ENCODE results near the gene PLXNA4. TPM values are rescaled to one million over a fixed set of nuclear protein-coding genes. Genes with fewer than 3 reads are reported as not detected.

Gene PLXNA4
- total and polyA plus RNA-seq, 11 donors, result 1.8 to 22.1 (median 10.5) TPM

- TF ChIP-seq CTCF (IDR thresholded peaks at IDR 0.05) (no peak), POLR2A (IDR thresholded peaks at IDR 0.05) (no peak)
- intact Hi-C loops (cut with DNase I), result loop anchor here in 2 of 10 donors (10.0 kb wide), 1 partner anchor 85 kb away; no protein-coding TSS in a partner anchor
- peaks cover 0 to 47% (median 20%) of the 10 kb centered on the region in 12 donors for H3K4me1 ChIP-seq
- no peak overlapping the region for H3K27ac ChIP-seq
- H3K27me3 ChIP-seq, result no peaks in the 10 kb centered on the region
- no peaks in the 10 kb centered on the region for H3K9me3 ChIP-seq
- no peak for DNase-seq
- H3K36me3 ChIP-seq, result no peaks in the 10 kb centered on the region
- 81 to 88% (median 84%) methylated on average over 6 of the region's 6 CpGs for WGBS, 4 donors
- H3K4me3 ChIP-seq, result no peak overlapping the region
- ATAC-seq, result no peak
Measured at GRCh38 chr7:132489776-132490237, 86.5 kb downstream of the PLXNA4 start.

GRCh38 chr7:132488634-132489302, 87.5 kb downstream of the PLXNA4 start:
- intact Hi-C loops (cut with DNase I), result loop anchor here in 2 of 10 donors (10.0 kb wide), 1 partner anchor 84 kb away; no protein-coding TSS in a partner anchor

GRCh38 chr7:132486274-132486610, 90.0 kb downstream of the PLXNA4 start:
- Histone ChIP-seq H3K27ac (peak overlapping the region in 3 of 12 donors; percentile 1 to 43 (median 24)), H3K4me1 (peaks cover 0 to 39% (median 20%) of the 10 kb centered on the region in 12 donors), H3K36me3 (no peaks in the 10 kb centered on the region), H3K9me3 (no peaks in the 10 kb centered on the region), H3K4me3 (no peak overlapping the region), H3K27me3 (no peaks in the 10 kb centered on the region)
- intact Hi-C loops (cut with DNase I), result loop anchor here in 2 of 10 donors (10.0 kb wide), 1 partner anchor 81 kb away; no protein-coding TSS in a partner anchor
- 9 to 28% (median 17%) methylated on average over 6 of the region's 6 CpGs for WGBS, 4 donors
- ATAC-seq, result peak; percentile 61 to 73 (median 67)
- DNase-seq, result peak in 2 of 5 donors; percentile 45 to 58
- TF ChIP-seq POLR2A (IDR thresholded peaks at IDR 0.05) (no peak), CTCF (IDR thresholded peaks at IDR 0.05) (no peak)

More at GRCh38 chr7:132488634-132489302, 87.5 kb downstream of the PLXNA4 start:
- H3K27ac ChIP-seq, result no peak overlapping the region
- H3K4me3 ChIP-seq, result no peak overlapping the region
- DNase-seq, result peak in 1 of 5 donors; percentile 38
- TF ChIP-seq POLR2A (IDR thresholded peaks at IDR 0.05) (no peak), CTCF (IDR thresholded peaks at IDR 0.05) (no peak)
- peaks cover 0 to 47% (median 20%) of the 10 kb centered on the region in 12 donors for H3K4me1 ChIP-seq
- no peaks in the 10 kb centered on the region for H3K9me3 ChIP-seq
- no peaks in the 10 kb centered on the region for H3K36me3 ChIP-seq
- 60 to 69% (median 64%) methylated on average over 6 of the region's 6 CpGs for WGBS, 4 donors
- no peaks in the 10 kb centered on the region for H3K27me3 ChIP-seq
- peak in 2 of 4 donors; percentile 24 to 56 for ATAC-seq

DNA sequence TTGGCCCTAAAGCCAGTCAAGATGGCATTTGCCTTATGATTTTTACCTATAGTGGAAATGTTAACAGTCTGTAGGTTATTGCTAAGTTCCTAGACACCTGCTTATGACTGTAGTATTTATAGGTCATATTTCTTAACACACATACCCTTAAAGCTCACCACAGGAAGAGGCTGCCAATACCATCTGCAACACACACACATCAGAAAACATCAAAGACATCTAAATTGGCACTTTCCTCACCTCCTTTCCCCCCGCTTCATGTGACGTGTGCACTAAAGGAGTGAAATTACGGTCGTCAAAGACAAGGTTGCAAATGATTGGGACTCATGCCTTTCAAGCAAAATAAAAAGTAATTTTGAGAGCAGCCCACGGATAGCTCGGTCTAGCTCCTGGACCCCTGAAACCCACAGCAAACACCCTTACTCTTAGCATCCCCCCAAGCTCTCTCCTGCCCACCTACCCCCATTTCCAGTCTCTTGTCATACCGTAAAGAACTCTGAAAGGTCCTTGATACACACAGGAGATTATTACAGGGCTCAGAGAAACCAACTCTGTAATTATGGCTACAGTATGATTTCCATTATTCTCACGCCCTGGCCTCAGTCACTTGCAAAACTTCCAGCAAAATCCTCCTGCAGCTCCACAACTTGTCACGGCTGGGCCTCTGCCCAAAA, 90.5 kb downstream of the PLXNA4 start:
- intact Hi-C loops (cut with DNase I), result loop anchor here in 2 of 10 donors (10.0 kb wide), 1 partner anchor 81 kb away; no protein-coding TSS in a partner anchor
- WGBS, 4 donors, result 64 to 73% (median 68%) methylated on average over 9 of the region's 9 CpGs
- peak overlapping the region in 3 of 12 donors; percentile 1 to 43 (median 24) for H3K27ac ChIP-seq

More for the DNA sequence above, 90.5 kb downstream of the PLXNA4 start:
- Histone ChIP-seq H3K36me3 (no peaks in the 10 kb centered on the region), H3K27me3 (no peaks in the 10 kb centered on the region), H3K4me1 (peaks cover 0 to 40% (median 20%) of the 10 kb centered on the region in 12 donors), H3K9me3 (no peaks in the 10 kb centered on the region), H3K4me3 (no peak overlapping the region)
- ATAC-seq, result peak in 1 of 4 donors; percentile 35
- TF ChIP-seq CTCF (IDR thresholded peaks at IDR 0.05) (no peak), POLR2A (IDR thresholded peaks at IDR 0.05) (no peak)
- DNase-seq, result peak; percentile 54 to 68 (median 60)
